Measurements from ENCODE around the gene IL17RD. TPM values are rescaled to one million over a fixed set of nuclear protein-coding genes. Genes with fewer than 3 reads are reported as not detected.

Gene IL17RD
- total RNA-seq, 1 experiment from 2014 or later = 31.7 TPM

GRCh38 chr3:57109437-57110199, 55.5 kb downstream of the IL17RD start:
- H3K9me3 Mint-ChIP-seq = no peaks in the 10 kb centered on the region; a peak in 1 of 5 replicates
- H3K27ac ChIP-seq (ENCODE audit: insufficient read length, low read depth, low read length) = no peak overlapping the region
- H3K9ac ChIP-seq (ENCODE audit: extremely low read depth, insufficient read length, low read length) = no peak overlapping the region
- no peak overlapping the region for H3K4me3 Mint-ChIP-seq
- H3K4me2 ChIP-seq (ENCODE audit: insufficient read depth, insufficient read length, low read length) = no peak overlapping the region
- H2BK120ac ChIP-seq (ENCODE audit: low read depth, low read length, poor library complexity, severe bottlenecking) = no peak overlapping the region
- H3T11ph ChIP-seq (ENCODE audit: low read length) = no peak overlapping the region
- H3K9me3 ChIP-seq (ENCODE audit: control insufficient read depth, low read depth, low read length) = no peaks in the 10 kb centered on the region
- no peaks in the 10 kb centered on the region for H3K79me2 ChIP-seq (ENCODE audit: insufficient read depth, low read length)
- no peak overlapping the region for H3K18ac ChIP-seq (ENCODE audit: insufficient read length, low read depth, low read length)
- WGBS (ENCODE audit: extremely low coverage, insufficient read length, low lambda C conversion rate) = no CpG with 5 or more reads among the region's 15 CpGs
- no peak overlapping the region for H4K5ac ChIP-seq (ENCODE audit: insufficient read length, low read depth, low read length)
- H3K14ac ChIP-seq (ENCODE audit: insufficient read depth, low read length) = no peak overlapping the region
- H2BK12ac ChIP-seq (ENCODE audit: insufficient read length, low read depth, low read length) = no peak overlapping the region
- no peak overlapping the region for H2BK5ac ChIP-seq (ENCODE audit: insufficient read length, low read length)
- H3K79me1 ChIP-seq (ENCODE audit: insufficient read depth, low read depth, low read length, poor library complexity, severe bottlenecking) = no peaks in the 10 kb centered on the region
- no peak overlapping the region for H3K56ac ChIP-seq (ENCODE audit: insufficient read length, low read depth, low read length)
- H4K20me1 ChIP-seq (ENCODE audit: control insufficient read depth, insufficient read depth, insufficient read length) = no peaks in the 10 kb centered on the region
- H2AFZ ChIP-seq (ENCODE audit: low read length) = no peak overlapping the region
- peaks cover 15 to 38% (median 37%) of the 10 kb centered on the region in 3 experiments; a peak in 6 of 7 replicates for H3K36me3 Mint-ChIP-seq (ENCODE audit: insufficient read depth in 1 of 3, low read depth in 3 of 3)
- no peak overlapping the region for H4K91ac ChIP-seq (ENCODE audit: insufficient read length, low read depth, low read length)
- peaks cover 34 to 40% of the 10 kb centered on the region in 2 experiments for H3K4me1 Mint-ChIP-seq
- no peaks in the 10 kb centered on the region for H3K23me2 ChIP-seq (ENCODE audit: insufficient read length, low read depth, low read length, poor library complexity, severe bottlenecking)
- no peaks in the 10 kb centered on the region for H3K27me3 ChIP-seq (ENCODE audit: insufficient read depth, low read length)
- H2BK20ac ChIP-seq (ENCODE audit: low read depth, low read length, poor library complexity, severe bottlenecking) = no peak overlapping the region
- no peak overlapping the region for H2AK5ac ChIP-seq (ENCODE audit: insufficient read length, low read length)
- peaks cover 5% of the 10 kb centered on the region for H3K4me1 ChIP-seq (ENCODE audit: insufficient read depth, low read length)
- H3K27me3 Mint-ChIP-seq (ENCODE audit: low read depth) = no peaks in the 10 kb centered on the region; the same call in 1 of the 2 replicates
- DNase-seq = no peak
- peak overlapping the region; percentile 68 to 93 (median 82); a peak in 3 of 7 replicates for H3K27ac Mint-ChIP-seq
- H3K23ac ChIP-seq (ENCODE audit: insufficient read length, low read depth, low read length) = no peak overlapping the region
- H3K4ac ChIP-seq (ENCODE audit: low read depth, low read length) = no peak overlapping the region
- H2BK15ac ChIP-seq (ENCODE audit: low read depth, low read length) = no peak overlapping the region
- no peak for TF ChIP-seq CTCF (conservative IDR thresholded peaks at IDR 0.05)
- no peak overlapping the region for H4K8ac ChIP-seq (replicated peaks; ENCODE audit: insufficient read length, low read depth, low read length)
